SK-N-SH (cell line): ENCODE data around the gene DGLUCY. TPM values are rescaled to one million over a fixed set of nuclear protein-coding genes. Genes with fewer than 3 reads are reported as not detected.
A peak's percentile ranks its signal among the peaks of the same experiment; 100 is the strongest.

Source experiments
- CTCF ChIA-PET: fragments of 300-600, 350-600 bp; formaldehyde crosslinking; extraction: SDS; loops from one replicate; lab custom pipeline; 2021; lab: Yijun Ruan, JAX
- POLR2A ChIA-PET: fragments of 350-600 bp; sonication (Branson Sonifier 250); formaldehyde crosslinking; extraction: SDS; loops from one replicate; lab custom pipeline; 2020; ENCODE audit warnings: antibody characterized with exemption, inconsistent platforms; lab: Yijun Ruan, JAX
- DNase-seq: peaks from one replicate; pipeline ENCODE4 v3.0.0; 2012
- H2AFZ ChIP-seq: fragments of 200-600 bp; sonication (generic); 2 replicates; pipeline ENCODE4 v1.8.1; 2016; ENCODE audit warnings: antibody characterized with exemption, mild to moderate bottlenecking, low read depth
- H3F3A ChIP-seq: fragments of 200-600 bp; sonication (generic); replicated peaks from 2 replicates; pipeline ENCODE3; 2016; ENCODE audit warnings: antibody characterized with exemption, mild to moderate bottlenecking; ENCODE audit not compliant: insufficient read depth
- H3K27ac ChIP-seq, 2 experiments: fragments of 200-500 bp in 1 of 2; fragments of 200-600 bp in 1 of 2; sonication (Bioruptor generic) in 1 of 2; sonication (generic), shearing (Covaris generic) in 1 of 2; 2 replicates each; pipeline versions ENCODE4 v1.5.1 to v1.6.1; 2014 to 2016; ENCODE audit warnings: low read depth in 2 of 2, inconsistent platforms in 1 of 2, low read length in 1 of 2, mild to moderate bottlenecking in 1 of 2, mixed read lengths in 1 of 2
- H3K27me3 ChIP-seq: fragments of 200-600 bp; sonication (generic), shearing (Covaris generic); 2 replicates; pipeline ENCODE4 v1.6.1; 2016; ENCODE audit warnings: mixed run types; ENCODE audit not compliant: insufficient read depth
- H3K36me3 ChIP-seq, 2 experiments: fragments of 200-500 bp in 1 of 2; fragments of 200-600 bp in 1 of 2; sonication (Bioruptor generic) in 1 of 2; sonication (generic) in 1 of 2; replicated peaks in 1 of 2; 2 replicates each; pipeline versions ENCODE3 to v1.5.1; 2014 to 2016; ENCODE audit warnings: low read length in 1 of 2, mild to moderate bottlenecking in 1 of 2; ENCODE audit not compliant: insufficient read depth in 2 of 2, control insufficient read depth in 1 of 2
- H3K4me1 ChIP-seq, 2 experiments: fragments of 200-500 bp in 1 of 2; fragments of 200-600 bp in 1 of 2; sonication (Bioruptor generic) in 1 of 2; sonication (generic), shearing (Covaris generic) in 1 of 2; 2 replicates each; pipeline versions ENCODE4 v1.5.1 to v1.6.1; 2014 to 2016; ENCODE audit warnings: low read depth in 1 of 2, low read length in 1 of 2, mixed run types in 1 of 2; ENCODE audit not compliant: insufficient read depth in 2 of 2, control insufficient read depth in 1 of 2
- H3K4me2 ChIP-seq: fragments of 200-600 bp; sonication (generic), shearing (Covaris generic); 2 replicates; pipeline ENCODE4 v1.6.1; 2017; ENCODE audit warnings: mixed run types
- H3K4me3 ChIP-seq, 2 experiments: fragments of 200-500 bp in 1 of 2; fragments of 200-600 bp in 1 of 2; sonication (Bioruptor generic) in 1 of 2; sonication (generic), shearing (Covaris generic) in 1 of 2; 2 replicates each; pipeline versions ENCODE4 v1.5.1 to v1.8.1; 2014 to 2016; ENCODE audit warnings: low read depth in 2 of 2, inconsistent platforms in 1 of 2, low read length in 1 of 2, mild to moderate bottlenecking in 1 of 2, mixed read lengths in 1 of 2, moderate library complexity in 1 of 2
- H3K79me2 ChIP-seq: fragments of 200-600 bp; sonication (generic); 2 replicates; pipeline ENCODE4 v1.8.1; 2017; ENCODE audit warnings: mild to moderate bottlenecking; ENCODE audit not compliant: insufficient read depth
- H3K9ac ChIP-seq: fragments of 200-600 bp; sonication (generic); 2 replicates; pipeline ENCODE4 v1.6.1; 2017; ENCODE audit warnings: mixed run types
- H3K9me2 ChIP-seq: fragments of 200-600 bp; sonication (generic); 2 replicates; pipeline ENCODE4 v1.6.1; 2017; ENCODE audit warnings: mixed run types
- H3K9me3 ChIP-seq: fragments of 200-600 bp; sonication (generic); 2 replicates; pipeline ENCODE4 v1.6.1; 2017; ENCODE audit warnings: mixed run types, mild to moderate bottlenecking, moderate library complexity
- H4K20me1 ChIP-seq: fragments of 200-600 bp; sonication (generic); 2 replicates; pipeline ENCODE4 v1.6.1; 2017; ENCODE audit warnings: mild to moderate bottlenecking, mixed run types; ENCODE audit not compliant: insufficient read depth
- EP300 ChIP-seq, 2 experiments: IDR thresholded peaks; 2 replicates each; pipeline versions ENCODE4 v1.4.0 to v1.6.1; 2012; ENCODE audit warnings: borderline replicate concordance in 1 of 2, low read depth in 1 of 2, low read length in 1 of 2
- FOSL2 ChIP-seq: IDR thresholded peaks from 2 replicates; pipeline ENCODE4 v1.4.0; 2012; ENCODE audit warnings: low read depth, mild to moderate bottlenecking, moderate library complexity, borderline replicate concordance
- FOXJ3 ChIP-seq: sonication (generic); formaldehyde crosslinking; IDR thresholded peaks from 2 replicates; pipeline ENCODE4 v1.5.1; 2020; ENCODE audit warnings: mild to moderate bottlenecking, missing genetic modification reagents
- GATA2 ChIP-seq: sonication (generic); formaldehyde crosslinking; IDR thresholded peaks from 2 replicates; pipeline ENCODE4 v1.5.0; 2020; ENCODE audit warnings: mild to moderate bottlenecking, missing genetic modification reagents
- MEF2A ChIP-seq: IDR thresholded peaks from 2 replicates; pipeline ENCODE4 v1.4.0; 2012; ENCODE audit warnings: low read depth, borderline replicate concordance
- POLR2AphosphoS5 ChIP-seq: IDR thresholded peaks from 2 replicates; pipeline ENCODE4 v1.6.1; 2012; ENCODE audit warnings: low read depth, low read length
- RAD21 ChIP-seq: IDR thresholded peaks from 2 replicates; pipeline ENCODE4 v1.6.1; 2012; ENCODE audit warnings: mild to moderate bottlenecking, low read length
- RCOR1 ChIP-seq: fragments of 150-350 bp; IDR thresholded peaks from 2 replicates; pipeline ENCODE4 v1.6.1; 2017; ENCODE audit warnings: antibody characterized with exemption, low read length
- SMC3 ChIP-seq: IDR thresholded peaks from 2 replicates; pipeline ENCODE4 v1.6.1; 2012; ENCODE audit warnings: low read depth, low read length, improper control_type of control experiment
- TEAD4 ChIP-seq: IDR thresholded peaks from 2 replicates; pipeline ENCODE4 v1.4.0; 2012; ENCODE audit warnings: mild to moderate bottlenecking, borderline replicate concordance; ENCODE audit not compliant: insufficient read depth
- USF1 ChIP-seq: IDR thresholded peaks from 2 replicates; pipeline ENCODE4 v1.4.0; 2012; ENCODE audit warnings: low read depth, borderline replicate concordance
- YY1 ChIP-seq: IDR thresholded peaks from 2 replicates; pipeline ENCODE4 v1.4.0; 2012; ENCODE audit warnings: low read depth, mild to moderate bottlenecking
- WGBS: methylation state at CpG from one replicate; pipeline ENCODE4 v1.1.6; 2017; ENCODE audit warnings: low lambda C conversion rate; 5-methylcytosine and 5-hydroxymethylcytosine counted together
- polyA plus RNA-seq, 3 experiments: library from polyadenylated mRNA; depleted of rRNA; stranded (reverse); fragments of >200 nt; gene quantifications; 2 replicates each; pipeline ENCODE4 v1.2.3, GENCODE V29; 2012
- TF ChIP-seq, protein P1 (sequence below): fragments of 150-350 bp; IDR thresholded peaks from 2 replicates; pipeline ENCODE4 v1.6.1; 2017; ENCODE audit warnings: antibody characterized with exemption, low read length, low read depth, borderline replicate concordance
- TF ChIP-seq, protein P2 (sequence below): IDR thresholded peaks from 2 replicates; pipeline ENCODE4 v1.4.0; 2012; ENCODE audit warnings: low read depth, borderline replicate concordance
- TF ChIP-seq, protein P3 (sequence below): fragments of 150-350 bp; IDR thresholded peaks from 2 replicates; pipeline ENCODE4 v1.6.1; 2016; ENCODE audit warnings: mild to moderate bottlenecking, low read depth, low read length

The DGLUCY gene
- polyA plus RNA-seq, 1 of the 3 experiments (the other 2 are of a cell fraction): 17.2 TPM

DNA sequence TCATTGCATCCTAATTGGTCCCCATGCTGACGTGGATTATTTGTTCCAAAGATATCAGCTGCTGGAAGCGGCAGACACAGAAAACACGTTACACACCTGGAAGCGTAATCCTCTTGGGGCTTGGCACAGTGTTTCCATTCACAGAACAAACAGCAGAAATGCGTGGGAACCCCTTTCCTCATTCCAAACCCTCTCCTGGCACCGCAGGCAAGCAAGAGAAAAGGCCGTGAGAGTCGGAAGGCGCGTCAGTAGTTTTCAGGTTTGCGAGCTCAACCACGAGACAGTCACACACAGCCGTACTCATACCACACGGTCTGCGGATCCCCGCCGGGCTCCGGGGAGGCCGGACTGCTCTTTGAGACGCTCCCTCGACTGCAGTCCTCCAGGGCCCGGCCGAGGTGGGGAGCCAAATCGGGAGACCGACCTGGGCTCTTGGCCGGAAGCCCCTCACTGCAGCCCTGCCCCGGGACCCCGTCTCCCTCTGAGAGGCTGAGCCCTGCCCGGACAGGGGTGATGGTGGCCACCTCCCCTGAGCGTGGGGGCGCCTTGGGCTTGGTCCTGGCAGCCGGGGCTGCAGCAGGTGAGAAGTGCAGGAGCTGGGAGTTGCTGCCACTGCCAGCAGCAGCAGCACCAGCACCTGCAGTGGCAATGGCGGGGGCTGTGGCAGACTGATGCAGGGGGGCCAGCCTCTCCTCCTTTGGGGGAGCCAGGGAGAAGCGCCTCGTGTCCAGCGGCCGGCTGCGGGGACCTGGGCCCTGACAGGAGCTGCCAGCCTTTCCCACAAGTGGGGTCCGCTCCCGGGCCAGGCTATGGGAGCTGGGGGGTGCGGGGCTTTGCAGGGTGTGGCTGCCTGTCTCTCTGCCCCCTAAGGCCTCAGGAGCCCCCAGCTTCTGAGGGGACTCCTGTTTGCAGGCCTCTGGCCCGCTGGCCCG, 158.7 kb downstream of the DGLUCY start:
- Histone ChIP-seq H3K4me3 (no peak overlapping the region), H3K27me3 (no peaks in the 10 kb centered on the region), H3F3A (no peaks in the 10 kb centered on the region), H3K9me3 (no peaks in the 10 kb centered on the region), H3K9me2 (no peaks in the 10 kb centered on the region), H3K4me1 (peaks cover 0 to 13% of the 10 kb centered on the region in 2 experiments; a peak in 1 of 4 replicates), H3K79me2 (no peaks in the 10 kb centered on the region), H4K20me1 (no peaks in the 10 kb centered on the region), H3K36me3 (no peaks in the 10 kb centered on the region), H3K4me2 (no peak overlapping the region), H3K27ac (no peak overlapping the region; a peak in 1 of 4 replicates), H3K9ac (no peak overlapping the region), H2AFZ (no peak overlapping the region)
- peak; percentile 28 for DNase-seq
- TF ChIP-seq, protein P1, sequence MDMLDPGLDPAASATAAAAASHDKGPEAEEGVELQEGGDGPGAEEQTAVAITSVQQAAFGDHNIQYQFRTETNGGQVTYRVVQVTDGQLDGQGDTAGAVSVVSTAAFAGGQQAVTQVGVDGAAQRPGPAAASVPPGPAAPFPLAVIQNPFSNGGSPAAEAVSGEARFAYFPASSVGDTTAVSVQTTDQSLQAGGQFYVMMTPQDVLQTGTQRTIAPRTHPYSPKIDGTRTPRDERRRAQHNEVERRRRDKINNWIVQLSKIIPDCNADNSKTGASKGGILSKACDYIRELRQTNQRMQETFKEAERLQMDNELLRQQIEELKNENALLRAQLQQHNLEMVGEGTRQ: no peak
- no peak for TF ChIP-seq YY1
- no peak for TF ChIP-seq MEF2A
- TF ChIP-seq, protein P2, sequence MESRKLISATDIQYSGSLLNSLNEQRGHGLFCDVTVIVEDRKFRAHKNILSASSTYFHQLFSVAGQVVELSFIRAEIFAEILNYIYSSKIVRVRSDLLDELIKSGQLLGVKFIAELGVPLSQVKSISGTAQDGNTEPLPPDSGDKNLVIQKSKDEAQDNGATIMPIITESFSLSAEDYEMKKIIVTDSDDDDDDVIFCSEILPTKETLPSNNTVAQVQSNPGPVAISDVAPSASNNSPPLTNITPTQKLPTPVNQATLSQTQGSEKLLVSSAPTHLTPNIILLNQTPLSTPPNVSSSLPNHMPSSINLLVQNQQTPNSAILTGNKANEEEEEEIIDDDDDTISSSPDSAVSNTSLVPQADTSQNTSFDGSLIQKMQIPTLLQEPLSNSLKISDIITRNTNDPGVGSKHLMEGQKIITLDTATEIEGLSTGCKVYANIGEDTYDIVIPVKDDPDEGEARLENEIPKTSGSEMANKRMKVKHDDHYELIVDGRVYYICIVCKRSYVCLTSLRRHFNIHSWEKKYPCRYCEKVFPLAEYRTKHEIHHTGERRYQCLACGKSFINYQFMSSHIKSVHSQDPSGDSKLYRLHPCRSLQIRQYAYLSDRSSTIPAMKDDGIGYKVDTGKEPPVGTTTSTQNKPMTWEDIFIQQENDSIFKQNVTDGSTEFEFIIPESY: no peak
- TF ChIP-seq TEAD4: no peak
- TF ChIP-seq EP300 (IDR thresholded peaks at IDR 0.05; ENCODE audit: borderline replicate concordance in 1 of 2, low read depth in 1 of 2, low read length in 1 of 2): no peak
- TF ChIP-seq FOSL2: no peak
- no peak for TF ChIP-seq POLR2AphosphoS5
- no peak for TF ChIP-seq RAD21
- no peak for TF ChIP-seq RCOR1
- TF ChIP-seq, protein P3, sequence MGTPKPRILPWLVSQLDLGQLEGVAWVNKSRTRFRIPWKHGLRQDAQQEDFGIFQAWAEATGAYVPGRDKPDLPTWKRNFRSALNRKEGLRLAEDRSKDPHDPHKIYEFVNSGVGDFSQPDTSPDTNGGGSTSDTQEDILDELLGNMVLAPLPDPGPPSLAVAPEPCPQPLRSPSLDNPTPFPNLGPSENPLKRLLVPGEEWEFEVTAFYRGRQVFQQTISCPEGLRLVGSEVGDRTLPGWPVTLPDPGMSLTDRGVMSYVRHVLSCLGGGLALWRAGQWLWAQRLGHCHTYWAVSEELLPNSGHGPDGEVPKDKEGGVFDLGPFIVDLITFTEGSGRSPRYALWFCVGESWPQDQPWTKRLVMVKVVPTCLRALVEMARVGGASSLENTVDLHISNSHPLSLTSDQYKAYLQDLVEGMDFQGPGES: no peak
- no peak for TF ChIP-seq USF1
- TF ChIP-seq SMC3: no peak
- TF ChIP-seq FOXJ3: no peak
- no peak for TF ChIP-seq GATA2
- CTCF ChIA-PET: interaction anchor here (0.6 to 1.5 kb wide), 3 partner anchors 29 to 100 kb away, joined by 3 read pairs; no protein-coding TSS in a partner anchor
- POLR2A ChIA-PET: no interaction called here
- 89% methylated on average over 27 of the region's 43 CpGs for WGBS
